Fibroblast of pulmonary artery (primary cell): ENCODE measurements around the gene MARCHF9.

ENCODE experiments used
- DNase-seq: peaks from one replicate; pipeline ENCODE4 v3.0.0-alpha.2; 2010; ENCODE audit warnings: low read depth
- H3K4me3 ChIP-seq: replicated peaks from 2 replicates; pipeline ENCODE4 v1.5.1; 2011; ENCODE audit warnings: low read depth, mild to moderate bottlenecking, control low read depth, low read length, moderate library complexity
- CTCF ChIP-seq: IDR thresholded peaks from 2 replicates; pipeline ENCODE4 v1.5.1; 2011; ENCODE audit warnings: mild to moderate bottlenecking, control low read depth, low read length, inconsistent platforms; ENCODE audit errors: missing control alignments

Gene MARCHF9

GRCh38 chr12:57751788-57752667 is 2.9 kb upstream of the MARCHF9 start, which contains the start of gene CDK4:
Gene CDK4, minus strand, starts transcription at chr12:57752310. Its CDS starts 593 bp downstream, at chr12:57751717.
- peak; percentile 100 for DNase-seq
- peak within 1 kb of the TSS; percentile 92 for H3K4me3 ChIP-seq
- no peak for TF ChIP-seq CTCF

- H3K4me3 ChIP-seq = peak overlapping the region; percentile 20
- no peak for TF ChIP-seq CTCF
- no peak for DNase-seq
Observed at GRCh38 chr12:57752668-57753000, 2.3 kb upstream of the MARCHF9 start.

GRCh38 chr12:57753756-57754337 is 1.1 kb upstream of the MARCHF9 start:
- no peak for TF ChIP-seq CTCF
- DNase-seq = no peak
- H3K4me3 ChIP-seq = no peak overlapping the region

GRCh38 chr12:57755194-57755453 is 221 bp downstream of the MARCHF9 start:
- H3K4me3 ChIP-seq = peak overlapping the region; percentile 48
- TF ChIP-seq CTCF = no peak
- DNase-seq = no peak

- no peak for TF ChIP-seq CTCF
- H3K4me3 ChIP-seq = peak overlapping the region; percentile 48
- DNase-seq = no peak
Observed at GRCh38 chr12:57755454-57756372, 810 bp downstream of the MARCHF9 start.

GRCh38 chr12:57756406-57757341 is 1.8 kb downstream of the MARCHF9 start:
- H3K4me3 ChIP-seq = peak overlapping the region; percentile 48
- peak; percentile 68 for TF ChIP-seq CTCF
- DNase-seq = peak; percentile 40
